HepG2 (cell line): ENCODE measurements around the gene PSMA2. TPM values are rescaled to one million over a fixed set of nuclear protein-coding genes. Genes with fewer than 3 reads are reported as not detected.

Experiments
- ATAC-seq: fragments of 200-7000 bp; cut with Tn5 transposase; 3 replicates; pipeline ENCODE4 v1.9.1; 2020; ENCODE audit warnings: mild to moderate bottlenecking, moderate library complexity
- BruUV-seq: library from RNA; stranded (reverse); fragments of 400-500 nt; replicated peaks from 2 replicates; lab custom pipeline; 2021; lab: Mats Ljungman, UMichigan
- CTCF ChIA-PET: fragments of 300-600 bp; formaldehyde crosslinking; extraction: SDS; loops from one replicate; lab custom pipeline; 2021; ENCODE audit warnings: low total read pairs, inconsistent platforms, low intra/inter-chr PET ratio; lab: Yijun Ruan, JAX
- POLR2A ChIA-PET: fragments of 350-600 bp; sonication (Branson Sonifier 250); formaldehyde crosslinking; loops from one replicate; lab custom pipeline; 2020; ENCODE audit warnings: antibody characterized with exemption, inconsistent platforms; lab: Yijun Ruan, JAX
- DNase-seq: peaks from one replicate; pipeline ENCODE4 v3.0.0-alpha.2; 2015; ENCODE audit warnings: low spot score
- FAIRE-seq: peaks from 3 replicates; lab custom pipeline; 2011; peaks lifted over from hg19 to GRCh38; lab: Jason Lieb, UNC
- H2AFZ ChIP-seq: one replicate; pipeline ENCODE4 v1.6.1; 2011; ENCODE audit warnings: low read length, inconsistent platforms
- H3K27ac ChIP-seq: fragments of 300-600 bp; 3 replicates; pipeline ENCODE4 v1.8.0; 2011; ENCODE audit warnings: mixed run types, mild to moderate bottlenecking, mixed read lengths, low read length, inconsistent platforms; ENCODE audit not compliant: insufficient read depth; ENCODE audit errors: extremely low read length
- H3K27me3 ChIP-seq, 2 experiments: fragments of 200-600 bp in 1 of 2; 2 replicates in 1 of 2; 3 replicates in 1 of 2; pipeline versions ENCODE4 v1.6.0 to v1.8.0; 2011; ENCODE audit warnings: low read length in 2 of 2, mild to moderate bottlenecking in 2 of 2, moderate library complexity in 2 of 2, inconsistent platforms in 1 of 2; ENCODE audit not compliant: insufficient read depth in 2 of 2, control insufficient read depth in 1 of 2
- H3K36me3 ChIP-seq, 2 experiments: fragments of 200-600 bp in 1 of 2; replicated peaks in 1 of 2; 2 replicates in 1 of 2; 3 replicates in 1 of 2; pipeline versions ENCODE4 v1.5.1 to v1.8.0; 2011; ENCODE audit warnings: low read length in 2 of 2, inconsistent platforms in 1 of 2; ENCODE audit not compliant: insufficient read depth in 2 of 2, control insufficient read depth in 1 of 2
- H3K4me1 ChIP-seq: 2 replicates; pipeline ENCODE4 v1.5.1; 2012; ENCODE audit warnings: low read length, inconsistent platforms; ENCODE audit not compliant: insufficient read depth
- H3K4me2 ChIP-seq: 2 replicates; pipeline ENCODE4 v1.6.0; 2011; ENCODE audit warnings: low read depth, low read length, inconsistent platforms
- H3K4me3 ChIP-seq, 3 experiments: fragments of 200-600 bp in 1 of 3; sonication (generic), shearing (Covaris generic) in 1 of 3; replicated peaks in 1 of 3; 2 replicates each; pipeline ENCODE4 v1.5.1; 2011 to 2016; ENCODE audit warnings: low read length in 3 of 3, inconsistent platforms in 2 of 3, low read depth in 2 of 3, mild to moderate bottlenecking in 2 of 3, control low read depth in 1 of 3, mixed read lengths in 1 of 3; ENCODE audit not compliant: insufficient read depth in 1 of 3
- H3K79me2 ChIP-seq: one replicate; pipeline ENCODE4 v1.6.1; 2011; ENCODE audit warnings: low read length, inconsistent platforms; ENCODE audit not compliant: insufficient read depth
- H3K9ac ChIP-seq: 2 replicates; pipeline ENCODE4 v1.6.0; 2011; ENCODE audit warnings: mild to moderate bottlenecking, low read depth, low read length, inconsistent platforms; ENCODE audit not compliant: insufficient read depth
- H3K9me3 ChIP-seq: 2 replicates; pipeline ENCODE4 v1.5.1; 2012; ENCODE audit warnings: mild to moderate bottlenecking, low read length
- H4K20me1 ChIP-seq: 2 replicates; pipeline ENCODE4 v1.6.0; 2011; ENCODE audit warnings: inconsistent platforms, mild to moderate bottlenecking, low read length, moderate library complexity; ENCODE audit not compliant: insufficient read depth
- ASH2L ChIP-seq: fragments of 300-600, 200-600 bp; sonication (generic); IDR thresholded peaks from 2 replicates; pipeline ENCODE4 v1.7.0; 2017; ENCODE audit warnings: low read depth, mild to moderate bottlenecking, moderate library complexity, mixed read lengths, low read length; ENCODE audit not compliant: insufficient read length
- ATF5 ChIP-seq: sonication (generic); formaldehyde crosslinking; IDR thresholded peaks from 2 replicates; pipeline ENCODE4 v1.4.0; 2020; ENCODE audit warnings: mild to moderate bottlenecking, low read depth, missing genetic modification reagents
- BCL3 ChIP-seq: sonication (generic); formaldehyde crosslinking; IDR thresholded peaks from 2 replicates; pipeline ENCODE4 v1.5.1; 2020; ENCODE audit warnings: mild to moderate bottlenecking, missing genetic modification reagents, moderate library complexity
- CBX2 ChIP-seq, 2 experiments: fragments of 200-600 bp in 1 of 2; sonication (generic); formaldehyde crosslinking in 1 of 2; IDR thresholded peaks; 2 replicates each; pipeline versions ENCODE4 v1.7.0 to v1.8.1; 2018 to 2022; ENCODE audit warnings: low read depth in 2 of 2, low read length in 1 of 2, mild to moderate bottlenecking in 1 of 2, missing genetic modification reagents in 1 of 2
- IRF1 ChIP-seq: sonication (generic); formaldehyde crosslinking; IDR thresholded peaks from 2 replicates; pipeline ENCODE4 v1.4.0; 2020; ENCODE audit warnings: low read depth, mild to moderate bottlenecking, missing genetic modification reagents
- MIXL1 ChIP-seq: IDR thresholded peaks from 2 replicates; pipeline ENCODE4 v1.6.1; 2016
- NFYB ChIP-seq: sonication (generic); formaldehyde crosslinking; IDR thresholded peaks from 2 replicates; pipeline ENCODE4 v1.4.0; 2020; ENCODE audit warnings: missing genetic modification reagents
- ZNF775 ChIP-seq: sonication (generic); formaldehyde crosslinking; IDR thresholded peaks from 2 replicates; pipeline ENCODE4 v1.4.0; 2020; ENCODE audit warnings: missing genetic modification reagents, mild to moderate bottlenecking, moderate library complexity, borderline replicate concordance
- WGBS: methylation state at CpG from one replicate; pipeline ENCODE4 v1.1.6; 2017; ENCODE audit warnings: low lambda C conversion rate; 5-methylcytosine and 5-hydroxymethylcytosine counted together
- in situ Hi-C: cut with HindIII; loops from 2 replicates; pipeline ENCODE4 v1.10.0; 2017; ENCODE audit warnings: low pct_unique_long_range_greater_than_20kb; ENCODE audit not compliant: extremely low pct_ligation_motif_present
- intact Hi-C: fragments of 100-400 bp; cut with micrococcal nuclease; formaldehyde crosslinking; loops from one replicate; pipeline ENCODE4 v1.10.0; 2022; ENCODE audit not compliant: unreplicated experiment
- polyA plus RNA-seq, 8 experiments: library from polyadenylated mRNA; depleted of rRNA in 3 of 8; stranded (reverse) in 7 of 8; unstranded in 1 of 8; fragments of >200 nt; fragmentation: Illumina TruSeq in 4 of 8; extraction: Trizol in 4 of 8; gene quantifications; 2 replicates each; pipeline versions ENCODE4 v1.2.1 to v1.2.3, GENCODE V29; 2011 to 2016; ENCODE audit warnings: low read depth in 4 of 8, missing spikeins in 1 of 8, mixed read lengths in 1 of 8; ENCODE audit not compliant: insufficient read depth in 1 of 8
- total RNA-seq, 5 experiments: library from RNA; depleted of rRNA; stranded (reverse); fragments of >200 nt; fragmentation: Illumina TruSeq; extraction: Trizol; gene quantifications; 2 replicates each; pipeline ENCODE4 v1.2.3, GENCODE V29; 2016; ENCODE audit warnings: low read depth in 1 of 5

PSMA2 gene
- total and polyA plus RNA-seq, 2 of the 13 experiments (the other 11 are each of a cell fraction or from before 2014, with no cell fraction given): 125 to 266 TPM

GRCh38 chr7:42924223-42924838 lies 7.6 kb downstream of the PSMA2 start:
- intact Hi-C loops: no loop called here
- no peak for DNase-seq
- POLR2A ChIA-PET: interaction anchor here (1.0 to 1.1 kb wide), 2 partner anchors 8 to 36 kb away, joined by 3 read pairs; partner anchors contain the start of genes MRPL32 and PSMA2
- peaks cover 10% of the 10 kb centered on the region for H4K20me1 ChIP-seq
- H3K36me3 ChIP-seq: peaks cover 8 to 67% of the 10 kb centered on the region in 2 experiments
- TF ChIP-seq MIXL1 (no peak), NFYB (CRISPR knock-in tag) (no peak), IRF1 (CRISPR knock-in tag) (no peak), BCL3 (no peak), ATF5 (no peak), ASH2L (no peak), ZNF775 (CRISPR knock-in tag) (no peak), CBX2 (IDR thresholded peaks at IDR 0.05; ENCODE audit: low read depth, low read length) (no peak), CBX2 (CRISPR knock-in tag; IDR thresholded peaks at IDR 0.05; ENCODE audit: low read depth) (no peak)
- TF ChIP-seq, all 625 proteins: peak for 0
- CTCF ChIA-PET: no interaction called here
- FAIRE-seq: no peak
- no peak for ATAC-seq
- Histone ChIP-seq H3K27ac (no peak overlapping the region), H3K4me3 (no peak overlapping the region), H3K9ac (no peak overlapping the region), H3K79me2 (peaks cover 22% of the 10 kb centered on the region), H3K4me1 (peaks cover 21% of the 10 kb centered on the region), H3K4me2 (no peak overlapping the region), H3K27me3 (no peaks in the 10 kb centered on the region), H3K9me3 (no peaks in the 10 kb centered on the region), H2AFZ (no peak overlapping the region)
- in situ Hi-C loops: no loop called here
- 94% methylated on average over 5 of the region's 5 CpGs for WGBS
- BruUV-seq: no TSS peak
